LNCaP clone FGC (cell line): ENCODE data around the gene IP6K3.

ENCODE experiments used
- DNase-seq: peaks from one replicate; pipeline ENCODE4 v3.0.0-alpha.2; 2011; ENCODE audit warnings: low read depth
- H3K4me3 ChIP-seq: 2 replicates; pipeline ENCODE4 v1.5.1; 2011; ENCODE audit warnings: mild to moderate bottlenecking, low read depth, low read length, control low read depth
- TF ChIP-seq, protein P1 (sequence below): IDR thresholded peaks from 2 replicates; pipeline ENCODE4 v1.5.1; 2012; ENCODE audit warnings: mild to moderate bottlenecking; ENCODE audit not compliant: control insufficient read depth, insufficient read depth; ENCODE audit errors: extremely low read depth

Gene IP6K3

DNA sequence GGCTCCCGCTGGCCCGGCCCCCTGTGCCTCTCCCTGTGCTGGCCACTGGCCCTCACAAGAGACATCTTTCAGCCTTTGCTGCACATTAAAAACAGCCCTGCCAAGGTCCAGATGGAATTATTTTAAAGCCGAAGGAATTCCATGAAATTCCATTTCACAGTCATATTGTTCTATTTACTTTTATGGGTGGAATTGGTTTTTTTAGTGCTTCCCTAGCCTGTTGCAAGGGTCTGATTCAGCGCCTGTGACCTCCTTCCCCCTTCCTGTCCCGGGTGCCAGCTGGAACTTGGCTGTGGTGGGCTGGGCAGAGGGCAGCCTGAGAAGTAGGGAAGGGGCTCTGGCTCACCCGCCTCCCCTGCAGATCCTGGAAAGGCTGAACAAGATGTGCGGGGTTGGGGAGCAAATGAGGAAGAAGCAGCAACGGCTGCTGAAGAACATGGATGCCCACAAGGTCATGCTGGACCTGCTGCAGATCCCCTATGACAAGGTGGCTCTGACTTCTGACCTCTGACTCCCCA is 69.5 kb downstream of the IP6K3 start:
- DNase-seq: no peak
- TF ChIP-seq, protein P1, sequence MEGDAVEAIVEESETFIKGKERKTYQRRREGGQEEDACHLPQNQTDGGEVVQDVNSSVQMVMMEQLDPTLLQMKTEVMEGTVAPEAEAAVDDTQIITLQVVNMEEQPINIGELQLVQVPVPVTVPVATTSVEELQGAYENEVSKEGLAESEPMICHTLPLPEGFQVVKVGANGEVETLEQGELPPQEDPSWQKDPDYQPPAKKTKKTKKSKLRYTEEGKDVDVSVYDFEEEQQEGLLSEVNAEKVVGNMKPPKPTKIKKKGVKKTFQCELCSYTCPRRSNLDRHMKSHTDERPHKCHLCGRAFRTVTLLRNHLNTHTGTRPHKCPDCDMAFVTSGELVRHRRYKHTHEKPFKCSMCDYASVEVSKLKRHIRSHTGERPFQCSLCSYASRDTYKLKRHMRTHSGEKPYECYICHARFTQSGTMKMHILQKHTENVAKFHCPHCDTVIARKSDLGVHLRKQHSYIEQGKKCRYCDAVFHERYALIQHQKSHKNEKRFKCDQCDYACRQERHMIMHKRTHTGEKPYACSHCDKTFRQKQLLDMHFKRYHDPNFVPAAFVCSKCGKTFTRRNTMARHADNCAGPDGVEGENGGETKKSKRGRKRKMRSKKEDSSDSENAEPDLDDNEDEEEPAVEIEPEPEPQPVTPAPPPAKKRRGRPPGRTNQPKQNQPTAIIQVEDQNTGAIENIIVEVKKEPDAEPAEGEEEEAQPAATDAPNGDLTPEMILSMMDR: no peak
- H3K4me3 ChIP-seq: no peak overlapping the region

DNA sequence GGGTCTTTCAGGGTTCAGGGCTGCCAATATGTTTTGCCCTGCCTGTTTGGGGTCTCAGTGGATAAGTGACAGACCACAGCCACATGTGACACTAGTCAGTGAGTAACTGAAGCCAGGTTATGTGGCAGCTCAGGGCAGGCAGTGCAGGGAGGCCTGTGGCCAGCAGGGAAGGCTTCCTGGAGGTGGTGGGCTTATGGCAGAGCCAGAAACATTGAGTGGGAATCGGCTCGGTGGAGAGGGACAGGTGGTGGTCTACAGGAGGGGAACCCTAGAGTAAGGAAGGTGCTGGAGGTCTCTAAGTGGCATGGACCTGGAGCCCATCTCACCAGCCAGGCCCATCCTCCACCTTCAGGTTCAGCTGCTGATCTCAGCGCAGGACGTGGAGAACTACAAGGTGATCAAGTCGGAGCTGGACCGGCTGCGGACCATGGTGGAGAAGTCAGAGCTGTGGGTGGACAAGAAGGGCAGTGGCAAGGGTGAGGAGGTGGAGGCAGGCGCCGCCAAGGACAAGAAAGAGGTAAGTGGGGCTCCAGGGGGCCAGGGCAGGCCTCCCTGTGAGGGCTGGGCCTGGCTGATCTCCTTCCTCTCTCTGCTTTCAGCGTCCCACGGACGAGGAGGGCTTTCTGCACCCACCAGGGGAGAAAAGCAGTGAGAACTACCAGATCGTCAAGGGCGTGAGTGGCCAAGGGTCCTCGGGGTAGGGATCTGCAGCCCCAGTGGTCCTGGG is 70.1 kb downstream of the IP6K3 start:
- H3K4me3 ChIP-seq: no peak overlapping the region
- TF ChIP-seq, protein P1: no peak
- no peak for DNase-seq

DNA sequence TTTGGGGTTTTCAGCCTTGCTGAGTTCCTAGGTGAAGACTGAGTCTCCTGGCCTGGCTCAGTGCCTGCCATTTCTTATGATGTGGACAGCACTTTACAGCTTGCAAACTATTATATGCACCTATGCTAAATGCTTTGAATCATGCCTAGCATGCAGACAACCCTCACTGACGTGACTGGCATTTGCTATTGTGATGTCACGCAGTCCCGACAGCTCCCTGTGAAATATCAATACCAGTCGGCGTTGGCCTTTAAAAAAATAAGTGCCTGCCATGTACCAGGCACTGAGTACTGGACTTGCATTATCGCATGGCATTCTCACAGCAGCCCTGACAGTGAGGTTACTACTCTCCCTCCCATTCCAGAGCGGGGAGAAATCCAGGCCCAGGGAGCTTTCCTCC is 70.7 kb downstream of the IP6K3 start:
- H3K4me3 ChIP-seq: no peak overlapping the region
- DNase-seq: no peak
- TF ChIP-seq, protein P1: no peak

DNA sequence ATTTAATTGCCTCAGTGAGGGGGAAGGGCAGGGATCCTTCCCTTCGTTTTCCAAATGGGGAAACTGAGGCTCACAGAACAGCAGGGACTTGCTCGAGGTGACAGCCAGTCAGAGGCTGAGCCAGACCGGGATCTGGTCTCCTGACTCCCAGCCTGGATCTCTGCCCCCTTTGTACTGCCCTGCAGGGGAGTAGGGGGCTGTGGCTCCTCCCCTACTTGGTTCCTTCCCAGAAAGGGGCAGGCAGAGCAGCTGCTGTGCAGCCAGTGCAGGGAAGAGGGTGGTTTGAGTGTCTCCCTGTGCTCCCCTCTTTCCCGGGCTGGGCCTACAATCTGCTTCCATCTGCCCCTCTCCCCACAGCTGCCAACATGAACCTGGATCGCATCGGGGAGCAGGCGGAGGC is 72.9 kb downstream of the IP6K3 start:
- TF ChIP-seq, protein P1: no peak
- H3K4me3 ChIP-seq: no peak overlapping the region
- no peak for DNase-seq

DNA sequence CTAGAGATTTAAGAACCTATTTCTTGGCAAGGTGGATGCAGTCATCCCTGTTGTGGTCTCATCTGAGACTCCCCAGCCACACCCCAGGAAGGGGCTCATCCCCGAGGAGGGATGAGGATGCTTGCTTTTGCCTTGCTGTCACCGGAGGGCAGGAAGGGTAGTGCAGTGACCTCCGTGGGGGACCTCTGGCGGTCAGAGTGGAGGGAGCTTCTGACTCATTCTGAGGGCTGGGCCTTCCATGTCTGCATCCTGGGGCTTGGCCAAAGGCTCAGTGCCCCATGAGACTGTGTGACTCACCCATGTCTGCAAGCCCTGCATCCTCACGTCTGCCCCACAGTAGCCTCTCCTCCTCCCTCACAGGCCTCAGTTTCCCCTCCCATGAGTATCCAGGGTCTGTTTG is 73.9 kb downstream of the IP6K3 start:
- no peak for DNase-seq
- TF ChIP-seq, protein P1: no peak
- no peak overlapping the region for H3K4me3 ChIP-seq

DNA sequence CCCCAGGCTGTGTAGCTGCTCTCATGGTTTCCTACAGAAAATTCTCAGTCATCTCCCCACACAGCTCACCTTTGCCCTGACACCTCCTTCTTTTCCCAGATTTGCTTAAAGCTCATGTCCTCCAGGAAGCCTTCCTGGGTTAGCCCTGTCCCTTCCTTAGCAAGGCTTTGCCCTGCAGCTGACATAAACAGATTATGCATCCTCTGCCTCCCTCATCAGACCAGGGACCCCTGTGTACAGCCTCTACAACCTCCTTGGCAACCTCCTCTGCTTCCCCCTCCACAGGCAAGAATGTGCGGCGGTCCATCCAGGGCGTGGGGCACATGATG is 75.0 kb downstream of the IP6K3 start:
- H3K4me3 ChIP-seq: no peak overlapping the region
- TF ChIP-seq, protein P1: no peak
- DNase-seq: no peak
